HG03565 (cell line): Measurements from ENCODE around the gene LMO7.
A peak's percentile ranks its signal among the peaks of the same experiment; 100 is the strongest.

Experiments
- ATAC-seq: cut with Tn5 transposase; IDR thresholded peaks from one replicate; pipeline ENCODE4 v1.9.1; 2021; ENCODE audit warnings: mild to moderate bottlenecking, moderate library complexity; ENCODE audit not compliant: unreplicated experiment

Gene LMO7

GRCh38 chr13:75635828-75636435 lies at the start of gene LMO7:
TSS of gene LMO7 (plus strand) at chr13:75636330. CDS start at chr13:75636658, 328 bp downstream.
- ATAC-seq, result peak; percentile 46

GRCh38 chr13:75587679-75588078 lies 48.5 kb upstream of the LMO7 start:
- ATAC-seq, result no peak

GRCh38 chr13:75596657-75597182 lies 39.4 kb upstream of the LMO7 start:
- ATAC-seq, result no peak

- ATAC-seq, result no peak
Observed at GRCh38 chr13:75600371-75600770, 35.8 kb upstream of the LMO7 start.

GRCh38 chr13:75603038-75603437 lies 33.1 kb upstream of the LMO7 start:
- no peak for ATAC-seq

GRCh38 chr13:75607447-75607846 lies 28.7 kb upstream of the LMO7 start:
- ATAC-seq, result no peak

GRCh38 chr13:75610466-75610865 lies 25.7 kb upstream of the LMO7 start:
- no peak for ATAC-seq

GRCh38 chr13:75612354-75612753 lies 23.8 kb upstream of the LMO7 start:
- ATAC-seq, result no peak

- ATAC-seq, result no peak
Observed at GRCh38 chr13:75617230-75617629, 18.9 kb upstream of the LMO7 start.

GRCh38 chr13:75618308-75618707 lies 17.8 kb upstream of the LMO7 start:
- ATAC-seq, result no peak

GRCh38 chr13:75620020-75620419 lies 16.1 kb upstream of the LMO7 start:
- no peak for ATAC-seq

- no peak for ATAC-seq
Observed at GRCh38 chr13:75621147-75621546, 15.0 kb upstream of the LMO7 start.

GRCh38 chr13:75628801-75629200 lies 7.3 kb upstream of the LMO7 start:
- ATAC-seq, result no peak

- ATAC-seq, result no peak
Observed at GRCh38 chr13:75633285-75633684, 2.8 kb upstream of the LMO7 start.

- ATAC-seq, result no peak
Observed at GRCh38 chr13:75635101-75635827, 866 bp upstream of the LMO7 start.

GRCh38 chr13:75636436-75637180 lies 478 bp downstream of the LMO7 start:
- ATAC-seq, result peak; percentile 33

GRCh38 chr13:75637181-75637750 lies 1.1 kb downstream of the LMO7 start:
- ATAC-seq, result no peak

- no peak for ATAC-seq
Observed at GRCh38 chr13:75639454-75639853, 3.3 kb downstream of the LMO7 start.

- no peak for ATAC-seq
Observed at GRCh38 chr13:75641026-75641425, 4.9 kb downstream of the LMO7 start.

- no peak for ATAC-seq
Observed at GRCh38 chr13:75643182-75643581, 7.1 kb downstream of the LMO7 start.

- no peak for ATAC-seq
Observed at GRCh38 chr13:75643693-75644092, 7.6 kb downstream of the LMO7 start.
